Natural killer cell treated with Interleukin-12 subunit alpha and Interleukin-12 subunit beta and Interleukin-15 and Interleukin-18, amount 100 ng/mL, for 72 hours (primary cell): Measurements from ENCODE around the gene CTNNBL1. TPM values are rescaled to one million over a fixed set of nuclear protein-coding genes. Genes with fewer than 3 reads are reported as not detected.

Experiments used
- ATAC-seq, 2 donors: fragments of 150-1000 bp; cut with Tn5 transposase in 1 of 2; sonication (Bioruptor Pico), chemical (Tn5 transposase) in 1 of 2; 2 replicates each; pipeline ENCODE4 v1.10.0; 2021
- DNase-seq: peaks from one replicate; pipeline ENCODE4 v3.0.0; 2022; ENCODE audit warnings: low spot score
- H3K27ac Mint-ChIP-seq, 2 donors: 1 replicate in 1 of 2; 2 replicates in 1 of 2; pipeline ENCODE4 v1.8.0; 2022; ENCODE audit warnings: mixed read lengths in 2 of 2, mild to moderate bottlenecking in 1 of 2, moderate library complexity in 1 of 2
- H3K27me3 Mint-ChIP-seq, 2 donors: 1 replicate in 1 of 2; 2 replicates in 1 of 2; pipeline ENCODE4 v1.8.0; 2022; ENCODE audit warnings: mixed read lengths in 2 of 2
- H3K36me3 Mint-ChIP-seq: one replicate; pipeline ENCODE4 v1.8.0; 2022; ENCODE audit warnings: mixed read lengths
- H3K4me1 Mint-ChIP-seq, 2 donors: 1 replicate in 1 of 2; 2 replicates in 1 of 2; pipeline ENCODE4 v1.8.0; 2022; ENCODE audit warnings: low read depth in 2 of 2, mixed read lengths in 2 of 2, mild to moderate bottlenecking in 1 of 2
- H3K4me3 Mint-ChIP-seq: one replicate; pipeline ENCODE4 v1.8.0; 2022; ENCODE audit warnings: mixed read lengths
- H3K9me3 Mint-ChIP-seq: 2 replicates; pipeline ENCODE4 v1.8.0; 2022; ENCODE audit warnings: mixed read lengths
- total RNA-seq, 2 donors: library from RNA; stranded (reverse); gene quantifications; one replicate each; pipeline ENCODE4 v1.2.3, GENCODE V29; 2022

Gene CTNNBL1
- total RNA-seq, 2 donors from 2014 or later, result 80.9 to 95.9 TPM

DNA sequence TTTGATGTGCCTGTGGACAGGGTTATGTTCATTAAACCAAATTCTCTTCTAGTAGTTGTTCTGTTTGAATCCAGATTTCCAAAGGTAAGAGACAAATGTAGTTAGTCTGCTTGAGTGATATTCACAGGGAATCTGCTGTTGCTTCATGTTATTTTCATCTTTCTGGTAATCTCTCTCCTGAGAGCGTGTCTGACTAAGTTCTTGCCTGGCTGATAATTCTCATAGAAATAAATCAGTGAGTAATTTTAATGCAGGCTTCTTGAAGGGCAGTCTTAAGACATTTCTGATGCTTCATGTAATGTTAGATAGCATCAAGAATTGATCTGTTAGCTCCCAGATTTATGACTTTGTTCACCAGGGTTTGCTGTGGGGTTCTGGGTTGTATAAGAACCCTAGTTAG lies 54.2 kb downstream of the CTNNBL1 start:
- Mint-ChIP-seq H3K4me3 (no peak overlapping the region), H3K27ac (no peak overlapping the region), H3K36me3 (no peaks in the 10 kb centered on the region), H3K27me3 (no peaks in the 10 kb centered on the region), H3K4me1 (peaks cover 11 to 18% of the 10 kb centered on the region in 2 donors), H3K9me3 (no peaks in the 10 kb centered on the region)
- no peak for DNase-seq
- ATAC-seq, result no peak

DNA sequence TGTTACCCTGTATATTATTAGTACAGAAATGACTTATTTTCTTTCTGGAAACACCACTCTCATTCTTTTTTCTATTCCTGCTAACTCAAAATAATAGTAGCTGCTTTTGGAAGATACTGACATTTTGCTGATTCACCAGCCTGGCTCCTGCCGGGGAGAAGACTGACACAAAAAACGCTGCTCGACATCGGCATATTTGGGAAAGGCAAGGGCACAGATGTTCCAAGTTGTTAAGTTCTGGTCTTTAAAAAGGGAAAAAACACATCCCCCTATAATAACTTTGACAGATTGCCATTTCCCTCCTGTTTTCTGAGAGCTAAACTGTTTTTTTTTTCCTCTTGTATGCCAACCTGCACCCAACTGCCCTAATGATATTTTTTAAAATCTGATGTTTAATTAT lies 55.4 kb downstream of the CTNNBL1 start:
- Mint-ChIP-seq H3K27ac (no peak overlapping the region), H3K4me3 (no peak overlapping the region), H3K4me1 (peaks cover 11 to 12% of the 10 kb centered on the region in 2 donors), H3K36me3 (no peaks in the 10 kb centered on the region), H3K27me3 (no peaks in the 10 kb centered on the region), H3K9me3 (no peaks in the 10 kb centered on the region)
- ATAC-seq (no peak), DNase-seq (no peak)

GRCh38 chr20:37749620-37750403 lies 56.0 kb downstream of the CTNNBL1 start:
- no peaks in the 10 kb centered on the region for H3K9me3 Mint-ChIP-seq
- peaks cover 8 to 14% of the 10 kb centered on the region in 2 donors for H3K4me1 Mint-ChIP-seq
- no peak overlapping the region for H3K4me3 Mint-ChIP-seq
- H3K27ac Mint-ChIP-seq, result no peak overlapping the region
- no peaks in the 10 kb centered on the region for H3K27me3 Mint-ChIP-seq
- no peak for DNase-seq
- ATAC-seq, result no peak
- H3K36me3 Mint-ChIP-seq, result no peaks in the 10 kb centered on the region

DNA sequence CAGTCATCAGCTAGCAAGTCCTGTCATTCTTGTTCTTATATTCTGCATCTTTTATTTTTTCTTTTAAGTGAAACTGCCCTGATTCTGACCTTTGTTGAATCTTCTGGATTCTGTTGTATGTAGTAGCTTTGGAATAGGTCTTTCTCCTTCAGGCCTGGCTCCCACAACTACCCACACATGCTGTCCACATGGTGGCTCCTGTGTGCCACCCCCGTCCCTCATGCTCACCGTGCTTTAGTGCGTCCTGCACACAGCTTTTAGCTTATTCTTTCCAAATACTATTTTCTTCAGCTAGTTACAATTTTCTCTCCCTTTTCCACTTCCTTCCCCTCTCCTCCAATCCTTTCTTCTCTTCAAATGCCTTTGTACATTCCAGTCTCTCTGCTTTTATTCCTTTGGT lies 61.8 kb downstream of the CTNNBL1 start:
- Mint-ChIP-seq H3K4me3 (no peak overlapping the region), H3K9me3 (no peaks in the 10 kb centered on the region), H3K27me3 (no peaks in the 10 kb centered on the region), H3K4me1 (peaks cover 10 to 17% of the 10 kb centered on the region in 2 donors), H3K27ac (no peak overlapping the region), H3K36me3 (peaks cover 9% of the 10 kb centered on the region)
- DNase-seq, result no peak
- ATAC-seq, result no peak

DNA sequence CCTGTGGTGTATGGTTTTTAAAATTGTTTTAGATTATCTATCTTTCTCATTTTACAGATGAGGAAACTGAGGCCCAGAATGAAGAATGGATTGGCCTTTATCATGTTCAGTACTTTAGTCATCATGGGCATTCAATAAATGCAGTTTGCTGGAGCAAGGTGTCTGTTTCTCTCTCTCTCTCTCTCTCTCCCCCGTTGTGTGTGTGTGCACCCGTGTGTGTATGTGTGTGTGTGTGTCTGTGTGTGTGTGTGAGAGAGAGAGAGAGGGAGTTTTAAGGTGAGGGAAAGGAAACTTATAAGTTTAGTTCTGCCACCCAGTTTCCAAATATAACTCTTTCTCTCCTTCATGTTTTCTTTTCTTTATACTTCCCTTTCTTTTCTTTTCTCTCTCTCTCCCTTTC lies 62.4 kb downstream of the CTNNBL1 start:
- DNase-seq (no peak), ATAC-seq (no peak)
- peak overlapping the region in 1 of 2 donors; percentile 13 for H3K27ac Mint-ChIP-seq
- peaks cover 10 to 17% of the 10 kb centered on the region in 2 donors for H3K4me1 Mint-ChIP-seq
- no peaks in the 10 kb centered on the region for H3K27me3 Mint-ChIP-seq
- no peaks in the 10 kb centered on the region for H3K9me3 Mint-ChIP-seq
- no peak overlapping the region for H3K4me3 Mint-ChIP-seq
- H3K36me3 Mint-ChIP-seq, result peaks cover 9% of the 10 kb centered on the region

- H3K9me3 Mint-ChIP-seq, result no peaks in the 10 kb centered on the region
- H3K27ac Mint-ChIP-seq, result no peak overlapping the region
- no peak for DNase-seq
- peaks cover 9% of the 10 kb centered on the region for H3K36me3 Mint-ChIP-seq
- H3K4me3 Mint-ChIP-seq, result no peak overlapping the region
- H3K4me1 Mint-ChIP-seq, result peaks cover 10 to 21% of the 10 kb centered on the region in 2 donors
- ATAC-seq, result no peak
- H3K27me3 Mint-ChIP-seq, result no peaks in the 10 kb centered on the region
Measured at GRCh38 chr20:37757550-37757949, 63.7 kb downstream of the CTNNBL1 start.

DNA sequence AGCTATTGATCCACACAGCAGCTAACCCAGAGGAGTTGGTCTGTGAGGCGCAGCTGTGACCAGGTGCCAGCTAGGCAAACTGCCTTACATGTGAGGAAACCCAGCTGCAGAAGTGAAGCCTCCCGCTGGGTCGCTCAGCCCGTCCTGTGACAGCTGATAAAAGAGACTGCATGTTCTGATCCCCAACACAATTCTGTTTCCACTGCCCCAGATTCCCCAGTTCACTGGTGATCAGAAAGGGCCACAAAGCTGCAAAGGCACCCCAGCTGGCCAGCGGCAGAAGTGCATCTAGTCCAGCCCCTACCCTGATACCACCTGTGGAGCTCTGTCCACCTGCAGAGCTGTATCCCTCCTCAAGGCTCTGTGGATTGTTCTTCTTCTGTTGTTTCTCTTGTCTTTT lies 64.5 kb downstream of the CTNNBL1 start:
- Mint-ChIP-seq H3K27me3 (no peaks in the 10 kb centered on the region), H3K4me1 (peaks cover 10 to 21% of the 10 kb centered on the region in 2 donors), H3K27ac (no peak overlapping the region), H3K36me3 (peaks cover 9% of the 10 kb centered on the region), H3K4me3 (no peak overlapping the region), H3K9me3 (no peaks in the 10 kb centered on the region)
- ATAC-seq (no peak), DNase-seq (no peak)

DNA sequence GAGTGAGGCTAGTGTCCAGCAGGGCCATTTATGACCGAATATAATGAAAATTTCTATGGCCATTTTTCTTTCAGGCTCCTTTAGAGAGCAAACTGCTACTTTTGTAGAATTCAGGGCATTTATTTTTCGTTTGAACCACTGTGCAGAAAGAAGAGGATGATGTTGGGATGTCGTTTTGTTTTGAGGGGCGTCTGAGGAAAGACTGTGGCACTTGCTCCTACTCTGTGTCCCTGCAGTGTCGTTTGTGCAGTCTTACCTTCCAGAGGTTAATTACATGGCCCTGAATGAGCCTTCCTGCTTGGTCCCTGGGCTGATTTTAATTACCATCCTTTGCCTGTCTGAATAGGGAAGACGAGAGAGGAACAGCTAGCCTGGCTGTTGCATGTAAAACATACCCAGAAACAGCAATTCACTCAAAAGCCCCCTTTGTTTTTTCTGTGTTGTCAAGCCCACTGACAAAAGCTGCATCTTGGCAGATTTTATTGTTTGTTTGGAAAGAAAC lies 65.3 kb downstream of the CTNNBL1 start:
- Mint-ChIP-seq H3K4me1 (peaks cover 10 to 21% of the 10 kb centered on the region in 2 donors), H3K27me3 (no peaks in the 10 kb centered on the region), H3K4me3 (no peak overlapping the region), H3K9me3 (no peaks in the 10 kb centered on the region), H3K27ac (no peak overlapping the region), H3K36me3 (peaks cover 9% of the 10 kb centered on the region)
- ATAC-seq, result no peak
- DNase-seq, result no peak

- Mint-ChIP-seq H3K4me3 (no peak overlapping the region), H3K36me3 (peaks cover 9% of the 10 kb centered on the region), H3K9me3 (no peaks in the 10 kb centered on the region), H3K27me3 (no peaks in the 10 kb centered on the region), H3K4me1 (peaks cover 10 to 18% of the 10 kb centered on the region in 2 donors), H3K27ac (no peak overlapping the region)
- ATAC-seq (no peak), DNase-seq (no peak)
Measured at GRCh38 chr20:37759761-37760209, 66.0 kb downstream of the CTNNBL1 start.

GRCh38 chr20:37760322-37760721 lies 66.5 kb downstream of the CTNNBL1 start:
- H3K36me3 Mint-ChIP-seq, result peaks cover 9% of the 10 kb centered on the region
- H3K27ac Mint-ChIP-seq, result no peak overlapping the region
- DNase-seq (no peak), ATAC-seq (no peak)
- H3K4me3 Mint-ChIP-seq, result no peak overlapping the region
- peaks cover 10 to 18% of the 10 kb centered on the region in 2 donors for H3K4me1 Mint-ChIP-seq
- H3K27me3 Mint-ChIP-seq, result no peaks in the 10 kb centered on the region
- no peaks in the 10 kb centered on the region for H3K9me3 Mint-ChIP-seq

GRCh38 chr20:37762716-37763485 lies 69.1 kb downstream of the CTNNBL1 start:
- no peak for ATAC-seq
- Mint-ChIP-seq H3K27ac (no peak overlapping the region), H3K4me1 (peaks cover 0 to 12% of the 10 kb centered on the region in 2 donors), H3K9me3 (no peaks in the 10 kb centered on the region), H3K4me3 (no peak overlapping the region), H3K36me3 (peaks cover 11% of the 10 kb centered on the region), H3K27me3 (no peaks in the 10 kb centered on the region)
- DNase-seq, result no peak

DNA sequence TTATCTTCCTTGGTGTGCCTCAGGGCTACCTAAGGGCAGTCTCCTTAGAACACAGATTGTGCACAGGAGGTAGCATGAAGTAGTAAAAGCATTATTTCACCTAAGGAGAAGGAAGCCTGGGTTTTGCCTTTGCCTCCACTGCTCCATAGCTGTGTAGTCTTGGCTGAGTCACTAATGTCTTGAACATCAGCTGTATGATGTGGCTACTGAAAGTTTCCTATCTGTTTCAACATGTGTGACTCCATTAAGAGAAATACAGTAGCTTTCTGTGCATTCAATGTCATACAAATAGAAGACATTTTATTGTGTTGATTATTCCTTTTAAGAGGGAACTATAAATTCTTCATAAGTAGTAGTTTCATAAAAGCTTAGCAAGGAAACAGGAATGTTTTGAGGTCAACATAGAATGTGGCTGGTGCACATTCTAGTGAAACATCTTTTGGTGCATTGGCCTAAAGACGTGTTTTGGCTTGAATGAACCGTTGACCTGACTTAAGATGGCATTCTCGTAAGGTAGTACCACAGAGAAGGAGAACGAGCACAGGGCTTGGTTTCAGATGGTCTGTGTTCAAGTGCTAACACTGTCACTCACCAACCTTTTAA lies 70.6 kb downstream of the CTNNBL1 start:
- Mint-ChIP-seq H3K36me3 (peaks cover 11% of the 10 kb centered on the region), H3K27ac (no peak overlapping the region), H3K4me3 (no peak overlapping the region), H3K4me1 (peaks cover 0 to 12% of the 10 kb centered on the region in 2 donors), H3K27me3 (no peaks in the 10 kb centered on the region), H3K9me3 (no peaks in the 10 kb centered on the region)
- no peak for ATAC-seq
- DNase-seq, result no peak

DNA sequence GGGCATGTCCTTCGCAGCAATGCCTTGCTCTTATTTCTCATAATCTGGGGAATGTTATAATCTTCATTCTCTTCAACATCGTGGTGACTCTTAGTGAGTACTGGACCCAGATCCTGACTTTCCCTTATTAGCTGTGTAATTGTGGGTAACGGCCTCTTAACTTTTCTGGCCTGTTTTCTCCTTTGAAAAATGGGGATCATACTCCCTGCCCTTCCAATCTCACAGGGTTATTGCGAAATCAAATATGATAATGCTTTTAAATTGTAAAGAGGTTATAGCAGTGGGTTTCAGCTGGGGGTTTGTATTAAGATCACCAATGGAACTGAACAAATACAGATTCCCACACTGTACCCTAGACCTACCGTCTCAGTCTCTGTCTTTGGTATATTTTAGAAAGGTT lies 77.1 kb downstream of the CTNNBL1 start:
- Mint-ChIP-seq H3K9me3 (no peaks in the 10 kb centered on the region), H3K4me1 (peaks cover 6 to 11% of the 10 kb centered on the region in 2 donors), H3K4me3 (no peak overlapping the region), H3K36me3 (peaks cover 24% of the 10 kb centered on the region), H3K27me3 (no peaks in the 10 kb centered on the region), H3K27ac (no peak overlapping the region)
- ATAC-seq, result no peak
- DNase-seq, result no peak
